Activated T-helper 2 cell treated with anti-CD3 and anti-CD28 coated beads, Interferon-gamma antibody, Interleukin-2, Interleukin-4, amounts not matched to agents 10 μg/mL and 5 μg/mL and 100 μg/mL, durations not matched to agents 14 hours and 24 hours and 36 hours (primary cell): Measurements from ENCODE around the gene GREB1L. TPM values are rescaled to one million over a fixed set of nuclear protein-coding genes. Genes with fewer than 3 reads are reported as not detected.

Experiments
- DNase-seq: peaks from one replicate; pipeline ENCODE4 v3.0.0; 2021; ENCODE audit warnings: low spot score
- H3K27ac Mint-ChIP-seq: one replicate; pipeline ENCODE4 v1.8.0; 2021; ENCODE audit warnings: mixed read lengths
- H3K27me3 Mint-ChIP-seq: one replicate; pipeline ENCODE4 v1.8.0; 2021; ENCODE audit warnings: low read depth, mixed read lengths
- H3K36me3 Mint-ChIP-seq: one replicate; pipeline ENCODE4 v1.8.0; 2021; ENCODE audit warnings: low read depth, mixed read lengths
- H3K4me1 Mint-ChIP-seq: one replicate; pipeline ENCODE4 v1.8.0; 2021; ENCODE audit warnings: low read depth, mixed read lengths
- H3K4me3 Mint-ChIP-seq: one replicate; pipeline ENCODE4 v1.8.0; 2021; ENCODE audit warnings: low read depth, mild to moderate bottlenecking, moderate library complexity, mixed read lengths
- H3K9me3 Mint-ChIP-seq: one replicate; pipeline ENCODE4 v1.8.0; 2021; ENCODE audit warnings: mixed read lengths
- intact Hi-C: fragments of 100-400 bp; cut with micrococcal nuclease; formaldehyde crosslinking; loops from one replicate; pipeline ENCODE4 v1.15.1; 2023
- total RNA-seq: library from RNA; stranded (reverse); gene quantifications from 2 replicates; pipeline ENCODE4 v1.2.3, GENCODE V29; 2022

Gene GREB1L
- total RNA-seq, 1 donor from 2014 or later, result not detected

GRCh38 chr18:21468514-21469164 lies 226.6 kb downstream of the GREB1L start:
- no peak overlapping the region for H3K4me3 Mint-ChIP-seq
- no peak overlapping the region for H3K27ac Mint-ChIP-seq
- peaks cover 18% of the 10 kb centered on the region for H3K27me3 Mint-ChIP-seq
- H3K4me1 Mint-ChIP-seq, result no peaks in the 10 kb centered on the region
- H3K36me3 Mint-ChIP-seq, result no peaks in the 10 kb centered on the region
- intact Hi-C loops, result no loop called here
- H3K9me3 Mint-ChIP-seq, result no peaks in the 10 kb centered on the region
- DNase-seq, result no peak

DNA sequence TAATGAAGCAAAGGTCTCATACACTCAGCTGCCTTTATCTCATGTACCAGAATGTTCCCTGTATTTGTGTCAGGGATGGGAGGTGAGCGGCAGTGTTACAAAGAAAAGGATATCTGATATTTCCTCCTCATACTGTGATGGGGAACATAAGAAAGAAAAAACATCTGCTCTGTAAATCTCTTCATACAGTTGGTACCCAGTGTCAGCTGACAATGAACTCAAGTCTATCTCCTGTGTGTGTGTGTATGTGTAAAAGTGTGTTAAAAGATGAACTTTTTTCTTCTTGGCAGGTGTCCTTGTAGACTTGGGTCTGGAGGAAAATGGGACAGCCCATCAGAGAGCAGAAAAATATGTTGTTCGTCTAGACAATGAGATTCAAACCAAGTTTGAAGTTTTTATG lies 230.7 kb downstream of the GREB1L start:
- Mint-ChIP-seq H3K9me3 (no peaks in the 10 kb centered on the region), H3K4me3 (no peak overlapping the region), H3K27me3 (peaks cover 11% of the 10 kb centered on the region), H3K36me3 (no peaks in the 10 kb centered on the region), H3K4me1 (no peaks in the 10 kb centered on the region), H3K27ac (no peak overlapping the region)
- DNase-seq, result no peak
- intact Hi-C loops, result no loop called here

DNA sequence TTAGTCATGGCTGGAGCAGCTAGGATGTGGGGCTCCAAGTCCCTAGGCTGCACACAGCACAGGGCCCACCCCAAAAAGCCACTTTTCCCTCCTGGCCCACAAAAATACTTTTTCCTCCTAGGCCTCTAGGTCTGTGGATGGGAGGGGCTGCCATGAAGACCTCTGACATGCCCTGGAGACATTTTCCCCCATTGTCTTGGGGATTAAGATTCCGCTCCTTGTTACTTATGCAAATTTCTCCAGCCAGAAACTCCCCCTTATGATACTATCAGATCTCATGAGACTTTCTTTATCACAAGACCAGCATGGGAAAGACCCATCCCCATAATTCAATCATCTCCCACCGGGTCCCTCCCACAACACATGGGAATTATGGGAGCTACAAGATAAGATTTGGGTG lies 232.6 kb downstream of the GREB1L start:
- no peak for DNase-seq
- peaks cover 7% of the 10 kb centered on the region for H3K27me3 Mint-ChIP-seq
- no peak overlapping the region for H3K4me3 Mint-ChIP-seq
- intact Hi-C loops, result no loop called here
- H3K27ac Mint-ChIP-seq, result no peak overlapping the region
- no peaks in the 10 kb centered on the region for H3K4me1 Mint-ChIP-seq
- H3K9me3 Mint-ChIP-seq, result no peaks in the 10 kb centered on the region
- no peaks in the 10 kb centered on the region for H3K36me3 Mint-ChIP-seq

DNA sequence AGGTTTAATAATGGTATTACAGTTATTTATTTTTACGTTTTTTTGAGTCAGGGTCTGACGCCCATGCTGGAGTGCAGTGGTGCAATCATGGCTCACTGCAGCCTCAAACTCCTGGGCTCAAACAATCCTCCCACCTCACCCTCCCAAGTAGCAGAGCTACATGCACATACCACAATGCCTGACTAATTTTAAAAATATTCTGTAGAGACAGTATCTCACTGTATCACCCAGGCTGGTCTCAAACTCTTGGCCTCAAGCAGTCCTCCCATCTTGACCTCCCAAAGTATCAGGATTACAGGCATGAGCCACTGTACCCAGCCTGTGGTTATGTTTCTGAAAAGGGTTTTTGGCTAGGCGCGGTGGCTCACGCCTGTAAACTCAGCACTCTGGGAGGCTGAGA lies 237.7 kb downstream of the GREB1L start:
- no peak overlapping the region for H3K27ac Mint-ChIP-seq
- H3K4me3 Mint-ChIP-seq, result no peak overlapping the region

GRCh38 chr18:21481739-21482138 lies 239.7 kb downstream of the GREB1L start:
- Mint-ChIP-seq H3K9me3 (no peaks in the 10 kb centered on the region), H3K4me1 (no peaks in the 10 kb centered on the region), H3K27ac (no peak overlapping the region), H3K27me3 (peaks cover 1% of the 10 kb centered on the region), H3K4me3 (no peak overlapping the region), H3K36me3 (no peaks in the 10 kb centered on the region)
- intact Hi-C loops, result no loop called here
- DNase-seq, result no peak

More for the DNA sequence above, 237.7 kb downstream of the GREB1L start:
- intact Hi-C loops, result no loop called here
- no peaks in the 10 kb centered on the region for H3K9me3 Mint-ChIP-seq
- no peaks in the 10 kb centered on the region for H3K4me1 Mint-ChIP-seq
- no peaks in the 10 kb centered on the region for H3K27me3 Mint-ChIP-seq
- H3K36me3 Mint-ChIP-seq, result no peaks in the 10 kb centered on the region
- DNase-seq, result no peak

DNA sequence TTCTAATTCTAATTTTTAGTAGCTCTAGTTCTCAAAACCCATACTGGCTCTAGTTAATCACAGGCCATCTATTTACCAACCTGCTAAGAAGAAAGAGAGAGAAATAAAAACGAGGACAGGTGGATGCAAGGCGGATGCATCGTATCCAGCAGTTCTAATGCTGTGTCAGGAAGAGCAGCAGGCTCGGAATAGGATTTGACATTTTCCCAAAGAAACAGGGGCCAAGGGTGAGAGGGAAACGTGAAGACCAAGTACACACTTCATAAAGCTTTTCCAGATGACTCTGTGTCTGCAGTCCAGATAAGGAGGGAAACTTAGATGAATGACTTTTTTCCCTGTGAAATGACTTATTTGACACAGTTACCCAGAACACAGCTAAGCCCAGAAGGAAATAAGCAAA lies 241.0 kb downstream of the GREB1L start:
- Mint-ChIP-seq H3K27me3 (peaks cover 4% of the 10 kb centered on the region), H3K27ac (no peak overlapping the region), H3K4me1 (no peaks in the 10 kb centered on the region), H3K9me3 (no peaks in the 10 kb centered on the region), H3K4me3 (no peak overlapping the region), H3K36me3 (no peaks in the 10 kb centered on the region)
- DNase-seq, result no peak
- intact Hi-C loops, result no loop called here

DNA sequence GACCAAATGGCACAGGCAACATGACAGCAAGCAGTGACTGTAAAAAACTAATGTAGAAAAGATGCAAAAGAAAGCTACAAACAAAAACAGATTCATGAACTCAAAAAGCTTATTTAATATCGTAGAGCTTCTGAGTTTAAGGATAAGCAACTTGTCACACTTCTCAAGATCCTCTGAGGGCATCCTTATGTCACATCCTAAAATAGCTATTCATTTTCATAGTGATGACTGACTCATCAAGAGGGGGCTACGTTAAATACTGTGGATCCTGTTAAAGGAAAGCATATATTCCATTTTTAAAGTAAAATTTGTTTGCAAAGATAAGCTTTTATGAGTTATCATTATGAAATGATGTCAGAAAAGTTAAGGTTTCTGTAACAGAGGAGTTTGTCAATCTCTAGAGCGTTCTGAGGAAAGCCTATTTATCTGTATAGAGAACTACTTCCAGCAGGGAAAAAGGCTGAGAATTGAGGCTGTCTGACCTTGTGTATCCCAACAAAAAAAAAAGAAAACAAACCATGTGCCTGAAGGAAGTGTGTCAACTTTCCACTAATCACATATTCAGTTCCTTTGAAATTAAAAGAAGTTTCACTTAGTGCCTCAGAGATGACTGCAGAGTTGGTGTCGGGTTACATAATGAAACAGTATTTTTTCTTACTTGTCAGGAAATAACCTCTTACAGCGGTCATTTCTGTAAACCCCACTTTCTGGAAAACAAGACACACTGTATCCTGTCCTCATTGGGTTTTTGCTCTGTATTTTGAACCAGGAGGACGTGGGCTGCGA lies 243.0 kb downstream of the GREB1L start:
- H3K4me1 Mint-ChIP-seq, result no peaks in the 10 kb centered on the region
- no peaks in the 10 kb centered on the region for H3K9me3 Mint-ChIP-seq
- DNase-seq, result no peak
- intact Hi-C loops, result no loop called here
- H3K27me3 Mint-ChIP-seq, result peaks cover 4% of the 10 kb centered on the region
- H3K27ac Mint-ChIP-seq, result no peak overlapping the region
- H3K36me3 Mint-ChIP-seq, result no peaks in the 10 kb centered on the region
- no peak overlapping the region for H3K4me3 Mint-ChIP-seq

- no peak for DNase-seq
- Mint-ChIP-seq H3K4me1 (no peaks in the 10 kb centered on the region), H3K36me3 (no peaks in the 10 kb centered on the region), H3K27me3 (peaks cover 4% of the 10 kb centered on the region), H3K27ac (no peak overlapping the region), H3K4me3 (no peak overlapping the region), H3K9me3 (no peaks in the 10 kb centered on the region)
- intact Hi-C loops, result no loop called here
These were observed 244.9 kb downstream of the GREB1L start for GRCh38 chr18:21486905-21487437.

- H3K27me3 Mint-ChIP-seq, result peaks cover 6% of the 10 kb centered on the region
- intact Hi-C loops, result loop anchor here (1.0 kb wide), 1 partner anchor 467 kb away; no protein-coding TSS in a partner anchor
These were observed 247.2 kb downstream of the GREB1L start for GRCh38 chr18:21489119-21489750.

GRCh38 chr18:21489919-21490495 lies 248.0 kb downstream of the GREB1L start:
- DNase-seq, result no peak
- Mint-ChIP-seq H3K9me3 (no peaks in the 10 kb centered on the region), H3K4me1 (no peaks in the 10 kb centered on the region), H3K36me3 (no peaks in the 10 kb centered on the region), H3K4me3 (no peak overlapping the region), H3K27me3 (peaks cover 8% of the 10 kb centered on the region), H3K27ac (no peak overlapping the region)
- intact Hi-C loops, result loop anchor here (1.0 to 5.0 kb wide), 2 partner anchors 112 to 466 kb away; partner anchors contain the start of gene ESCO1

More at GRCh38 chr18:21489119-21489750, 247.2 kb downstream of the GREB1L start:
- Mint-ChIP-seq H3K27ac (no peak overlapping the region), H3K36me3 (no peaks in the 10 kb centered on the region), H3K4me1 (no peaks in the 10 kb centered on the region), H3K9me3 (no peaks in the 10 kb centered on the region), H3K4me3 (no peak overlapping the region)
- DNase-seq, result no peak

DNA sequence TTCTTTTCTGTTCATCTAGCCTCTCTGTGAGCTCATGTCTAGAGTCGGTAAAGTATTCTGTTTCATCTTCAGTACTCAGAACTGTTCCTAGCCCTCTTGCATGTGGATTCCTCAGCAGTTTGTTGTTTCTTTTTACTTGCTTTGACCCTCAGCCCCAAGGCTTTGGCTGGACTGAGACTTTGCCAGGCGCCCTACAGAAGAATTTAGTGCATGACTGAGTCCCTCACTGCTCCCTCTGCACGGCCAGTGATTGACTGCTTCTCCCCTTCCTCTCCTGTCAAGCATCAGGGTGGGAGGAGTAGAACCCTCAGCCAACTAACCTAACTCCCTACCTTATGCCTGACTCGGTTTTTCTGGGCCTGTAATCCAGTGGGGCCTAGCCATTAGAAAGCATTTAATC lies 248.7 kb downstream of the GREB1L start:
- no peaks in the 10 kb centered on the region for H3K9me3 Mint-ChIP-seq
- no peak for DNase-seq
- H3K36me3 Mint-ChIP-seq, result no peaks in the 10 kb centered on the region
- intact Hi-C loops, result loop anchor here (5.0 kb wide), 1 partner anchor 112 kb away; the partner anchor contains the start of gene ESCO1
- H3K4me3 Mint-ChIP-seq, result no peak overlapping the region
- no peaks in the 10 kb centered on the region for H3K4me1 Mint-ChIP-seq
- H3K27me3 Mint-ChIP-seq, result peaks cover 8% of the 10 kb centered on the region
- H3K27ac Mint-ChIP-seq, result no peak overlapping the region

DNA sequence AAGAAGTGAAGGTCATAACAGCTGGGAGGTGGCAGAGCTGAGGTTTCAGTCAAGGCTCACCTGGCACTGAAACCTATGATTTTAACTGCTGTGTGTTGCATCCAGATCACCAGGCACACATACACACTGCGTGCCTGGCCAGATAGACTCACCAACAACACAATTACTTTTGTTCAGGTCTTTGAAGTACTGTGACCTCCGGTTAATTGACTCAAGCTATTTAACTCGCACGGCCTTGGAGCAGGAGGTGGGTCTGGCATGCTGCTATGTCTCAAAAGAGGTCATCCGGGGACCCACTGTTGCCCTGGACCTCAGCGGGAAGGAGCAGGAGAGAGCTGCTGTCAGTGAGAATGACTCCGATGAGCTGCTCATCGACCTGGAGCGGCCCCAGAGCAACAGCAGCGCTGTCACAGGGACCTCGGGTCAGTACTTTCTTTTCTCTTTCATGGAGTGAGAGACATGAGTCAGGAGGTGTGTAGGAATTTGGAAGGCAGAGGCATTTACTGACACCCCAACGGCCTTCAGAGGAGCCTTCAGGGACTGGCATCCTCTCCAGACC lies 254.3 kb downstream of the GREB1L start:
- no peak for DNase-seq
- H3K27ac Mint-ChIP-seq, result no peak overlapping the region
- intact Hi-C loops, result no loop called here
- no peak overlapping the region for H3K4me3 Mint-ChIP-seq
- no peaks in the 10 kb centered on the region for H3K9me3 Mint-ChIP-seq
- H3K4me1 Mint-ChIP-seq, result no peaks in the 10 kb centered on the region
- no peaks in the 10 kb centered on the region for H3K36me3 Mint-ChIP-seq
- H3K27me3 Mint-ChIP-seq, result peaks cover 3% of the 10 kb centered on the region
